GM18526 (cell line): ENCODE measurements around the gene CALY.

ENCODE experiments used
- POLR2A ChIP-seq: IDR thresholded peaks from 3 replicates; pipeline ENCODE4 v1.6.1; 2011; ENCODE audit not compliant: insufficient read length; ENCODE audit errors: extremely low read depth

The CALY gene

DNA sequence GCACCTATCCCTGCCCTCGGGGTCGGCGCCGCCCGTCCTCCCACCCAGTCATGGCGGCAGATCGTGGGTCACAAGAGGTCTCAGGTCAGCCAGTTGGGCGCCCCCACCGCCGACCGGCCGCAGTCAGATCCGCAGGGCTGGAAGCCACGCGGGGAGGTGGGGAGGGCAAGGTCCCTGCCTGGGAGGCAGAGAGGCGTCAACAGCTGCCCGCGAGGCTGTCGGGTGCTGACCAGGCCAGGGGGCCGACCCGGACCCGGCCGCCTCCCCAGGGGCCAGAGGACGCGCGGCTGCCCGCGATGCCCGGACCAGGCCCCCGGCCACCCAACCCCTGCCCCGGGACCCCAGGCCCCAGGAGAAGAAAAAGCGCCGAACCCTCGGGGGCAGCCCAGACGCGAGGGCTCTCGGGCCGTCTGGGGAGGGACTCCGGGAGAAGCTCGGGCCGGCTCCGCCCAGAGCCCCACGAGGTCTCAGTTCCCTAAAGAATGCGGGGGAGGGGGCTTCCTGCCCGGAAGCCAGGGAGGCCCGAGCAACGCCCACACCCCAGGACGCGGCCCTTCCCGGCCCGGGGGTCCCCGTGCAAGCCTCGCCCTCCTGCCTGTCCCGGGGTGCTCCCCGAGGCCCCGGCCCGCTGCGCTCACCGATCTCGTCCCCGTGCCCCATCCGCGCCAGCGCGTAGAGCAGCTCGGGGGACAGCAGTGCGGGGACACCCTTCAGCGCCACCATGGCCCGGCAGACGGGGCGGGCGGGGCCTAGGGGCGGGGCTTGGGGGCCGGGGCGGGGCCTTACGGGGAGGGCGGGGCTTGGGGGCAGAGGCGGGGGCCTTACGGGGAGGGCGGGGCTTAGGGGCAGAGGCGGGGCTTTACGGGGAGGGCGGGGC, 20.8 kb upstream of the CALY start, which contains the start of gene FUOM:
Gene FUOM (minus strand): TSS at position 735 of the 877 bp plus-strand sequence. CDS start 12 bp downstream, at position 723.
- TF ChIP-seq POLR2A: peak; percentile 65

DNA sequence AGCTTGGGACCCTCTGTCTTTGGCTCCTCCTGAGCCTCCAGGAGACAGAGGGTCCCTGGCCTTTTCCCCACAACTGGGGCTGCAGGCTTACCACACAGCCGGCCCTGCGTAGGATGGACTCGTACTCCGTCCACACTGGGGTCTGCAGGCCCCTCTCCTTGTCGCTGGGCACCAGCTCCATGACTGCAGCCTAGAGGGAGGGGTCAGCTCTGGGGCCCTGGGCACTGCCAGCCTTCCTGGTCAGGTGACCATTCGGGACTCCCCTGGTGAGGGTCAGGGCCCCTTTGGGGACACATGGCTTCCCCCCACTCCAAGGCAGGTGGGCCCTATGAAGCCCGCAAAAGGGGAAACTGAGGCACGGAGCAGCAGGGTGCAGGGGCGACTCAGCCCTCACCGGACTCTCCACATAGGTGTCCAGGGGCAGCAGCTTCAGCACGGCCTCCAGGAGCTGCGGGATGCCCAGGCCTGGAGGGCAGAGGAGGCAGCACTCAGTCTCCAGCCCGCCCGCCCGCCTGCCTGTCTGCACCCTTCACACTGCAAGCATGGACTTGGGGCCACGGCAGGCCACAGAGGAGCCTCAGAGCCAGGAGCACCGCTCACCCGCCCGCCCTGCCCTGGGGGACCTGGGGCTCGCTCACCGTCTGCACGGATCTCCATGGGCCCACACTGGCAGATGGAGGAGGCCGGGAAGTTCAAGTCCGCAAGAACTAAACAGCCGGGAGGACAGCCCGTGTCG, 20.0 kb upstream of the CALY start:
- no peak for TF ChIP-seq POLR2A

DNA sequence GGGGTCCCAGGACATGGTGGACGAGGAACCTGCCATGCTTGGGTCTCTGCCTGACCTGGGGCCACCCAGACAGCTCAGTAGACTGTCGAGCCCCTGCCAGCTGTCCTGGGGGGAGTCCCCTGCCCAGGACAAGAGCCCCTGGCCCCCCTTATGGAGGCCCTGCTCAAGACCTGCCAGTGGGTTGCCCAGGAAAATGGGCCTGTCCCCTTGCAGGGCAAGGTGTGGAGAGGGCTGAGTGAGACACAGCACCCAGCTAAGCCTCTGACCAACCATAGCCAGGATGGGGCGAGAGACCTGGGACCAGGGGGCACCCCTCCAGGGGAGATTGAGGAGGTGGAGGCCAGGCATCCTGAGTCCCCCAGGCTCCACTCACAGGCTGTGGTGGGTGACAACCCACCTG, 19.3 kb upstream of the CALY start:
- TF ChIP-seq POLR2A: no peak

DNA sequence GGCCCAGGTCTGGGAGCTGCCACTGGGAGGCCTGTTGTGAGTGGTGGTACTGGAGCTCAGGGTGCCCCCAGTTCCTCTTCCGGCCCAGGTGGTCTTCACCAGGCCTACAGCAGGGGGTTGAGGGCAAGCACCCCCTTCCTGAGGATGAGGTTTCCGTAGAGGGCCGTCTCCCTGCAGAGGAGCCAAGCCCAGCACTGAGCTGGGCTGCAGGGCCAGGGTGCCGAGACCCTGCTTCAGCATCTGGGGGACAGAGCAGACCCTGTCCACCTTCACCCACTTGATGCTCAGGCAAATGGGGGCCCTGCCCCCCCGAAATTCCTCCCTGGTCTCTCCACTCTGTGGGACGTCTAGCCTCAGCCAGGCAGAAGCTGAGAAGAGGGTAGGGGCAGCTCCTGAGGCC, 18.6 kb upstream of the CALY start:
- no peak for TF ChIP-seq POLR2A

DNA sequence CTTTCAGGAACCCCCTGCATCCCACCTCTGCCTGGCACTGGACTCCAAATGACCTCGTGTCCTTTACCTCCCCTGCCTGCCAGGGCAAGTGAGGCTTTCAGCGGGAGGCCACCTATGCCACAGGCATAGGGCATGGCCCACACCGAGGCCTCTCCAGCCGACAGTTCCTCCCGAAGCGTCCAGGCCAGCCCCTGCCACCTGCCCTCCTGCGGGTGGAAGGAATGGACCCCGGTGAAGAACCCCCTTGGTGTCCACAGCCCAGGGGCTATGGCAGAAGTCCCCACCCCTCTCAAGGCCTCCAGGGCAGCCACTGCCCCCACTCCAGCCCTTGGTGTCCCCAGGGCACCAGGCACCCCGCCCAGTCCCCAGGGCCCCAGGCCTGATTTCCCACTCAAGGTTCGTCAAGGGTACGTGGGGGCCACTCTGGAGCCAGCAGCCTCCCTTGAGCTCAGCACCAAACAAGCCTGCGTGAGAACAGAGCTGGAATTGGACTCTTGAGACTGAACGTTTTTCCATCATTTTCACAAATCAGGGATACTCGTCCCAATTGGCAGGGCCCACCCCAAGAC, 18.1 kb upstream of the CALY start:
- TF ChIP-seq POLR2A: no peak

DNA sequence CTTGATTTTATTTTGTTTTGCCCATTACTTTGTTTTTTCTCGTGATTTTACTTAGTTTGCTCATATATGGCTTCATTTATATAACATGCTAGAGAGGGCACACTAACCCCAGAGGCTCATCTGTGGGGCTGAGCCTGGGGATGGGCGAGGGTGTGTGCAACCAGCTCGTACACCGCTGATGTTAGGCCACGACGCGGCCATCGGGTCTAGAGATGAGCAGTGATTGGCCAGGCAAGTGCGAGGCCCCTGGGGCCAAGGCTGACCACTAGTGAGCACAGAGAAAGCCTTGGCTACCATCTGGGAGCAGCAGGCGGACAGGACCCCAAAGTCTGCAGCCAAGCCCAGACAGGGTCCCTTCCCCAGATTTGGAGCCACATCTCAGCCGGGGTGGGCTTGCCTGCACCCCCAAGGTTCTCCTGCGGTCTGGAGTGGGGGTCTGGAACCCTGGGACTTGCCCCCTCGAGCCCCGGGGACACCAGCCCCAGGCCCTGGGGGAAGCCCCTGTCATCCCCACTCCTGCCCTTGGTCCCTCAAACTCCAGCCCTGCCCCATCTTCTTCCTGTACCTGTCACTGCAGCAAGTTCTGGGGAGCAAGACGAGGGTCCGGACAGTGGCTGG, 17.4 kb upstream of the CALY start:
- TF ChIP-seq POLR2A: no peak

DNA sequence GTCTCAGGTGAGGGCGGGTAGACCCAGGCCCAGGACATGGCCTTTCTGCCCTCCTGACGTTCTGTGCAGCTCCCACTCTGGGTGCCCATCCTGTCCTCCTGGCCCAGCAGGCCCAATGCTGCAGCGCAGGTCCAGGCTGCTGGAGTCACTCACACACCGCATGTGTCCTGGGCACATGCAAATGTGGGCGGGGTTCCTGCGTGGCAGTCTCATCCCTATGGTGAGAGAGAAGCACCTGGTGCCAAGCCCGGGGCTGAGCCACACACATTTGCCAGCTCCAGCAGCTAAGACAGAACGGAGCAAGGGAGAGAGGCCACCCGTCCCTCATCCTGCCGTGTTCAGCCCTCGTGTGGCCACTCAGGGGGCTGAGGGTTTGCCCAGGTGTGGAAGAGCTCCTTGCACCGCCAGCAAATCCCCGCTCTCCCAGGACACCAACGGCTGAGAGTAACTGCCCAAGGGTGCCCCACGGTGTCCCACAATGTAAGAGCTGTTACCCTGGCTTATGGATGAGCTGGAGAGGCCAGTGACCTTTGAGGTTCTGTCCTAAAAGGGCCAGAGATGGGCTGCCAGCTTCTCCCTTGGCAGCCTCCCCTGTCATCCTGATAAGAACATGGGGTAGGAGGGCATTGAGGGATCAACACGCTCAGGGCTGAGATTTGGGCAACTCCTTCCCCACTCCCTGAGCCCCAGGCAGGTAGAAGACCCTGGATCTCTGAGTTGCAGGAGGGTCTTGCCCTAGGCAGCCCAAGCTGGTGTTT, 16.7 kb upstream of the CALY start:
- TF ChIP-seq POLR2A: no peak

DNA sequence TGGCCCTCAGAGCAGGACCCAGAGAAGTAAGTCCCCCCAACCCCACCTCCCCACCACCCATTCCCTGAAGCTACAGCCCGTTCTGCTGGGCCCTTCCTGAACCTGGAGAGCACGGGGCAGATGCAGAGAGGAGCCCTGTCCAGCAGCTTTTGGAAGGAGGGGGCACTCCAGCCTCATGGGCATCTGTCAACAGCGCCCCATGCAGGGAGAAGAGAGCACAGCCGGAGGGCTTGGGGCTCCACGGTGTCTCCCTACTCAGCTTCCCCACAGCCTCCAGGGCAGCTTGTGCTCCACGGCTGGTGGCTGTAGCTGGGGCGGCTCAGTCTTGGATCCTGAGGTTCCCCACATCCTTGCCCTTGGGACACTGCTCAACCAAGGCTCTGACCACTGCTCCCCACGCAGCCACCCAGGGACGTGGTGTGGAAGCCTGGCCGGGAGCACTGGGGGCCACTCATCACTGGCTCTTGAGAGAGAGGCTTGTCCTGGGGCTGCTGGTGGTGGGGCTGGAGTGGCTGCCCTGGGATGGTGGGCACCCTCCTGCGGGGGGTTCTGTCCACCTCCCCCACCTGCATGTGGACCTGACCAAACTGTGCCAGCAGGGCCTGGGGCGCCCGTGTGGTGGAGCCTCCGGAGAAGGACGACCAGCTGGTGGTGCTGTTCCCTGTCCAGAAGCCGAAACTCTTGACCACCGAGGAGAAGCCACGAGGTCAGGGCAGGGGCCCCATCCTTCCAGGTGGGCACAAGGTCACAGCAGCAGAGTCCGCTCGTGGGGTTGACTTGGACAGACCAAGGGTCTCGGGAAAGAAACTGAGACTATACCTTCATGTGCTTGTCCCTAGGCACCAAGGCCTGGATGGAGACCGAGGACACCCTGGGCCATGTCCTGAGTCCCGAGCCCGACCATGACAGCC, 15.0 kb upstream of the CALY start:
- no peak for TF ChIP-seq POLR2A

DNA sequence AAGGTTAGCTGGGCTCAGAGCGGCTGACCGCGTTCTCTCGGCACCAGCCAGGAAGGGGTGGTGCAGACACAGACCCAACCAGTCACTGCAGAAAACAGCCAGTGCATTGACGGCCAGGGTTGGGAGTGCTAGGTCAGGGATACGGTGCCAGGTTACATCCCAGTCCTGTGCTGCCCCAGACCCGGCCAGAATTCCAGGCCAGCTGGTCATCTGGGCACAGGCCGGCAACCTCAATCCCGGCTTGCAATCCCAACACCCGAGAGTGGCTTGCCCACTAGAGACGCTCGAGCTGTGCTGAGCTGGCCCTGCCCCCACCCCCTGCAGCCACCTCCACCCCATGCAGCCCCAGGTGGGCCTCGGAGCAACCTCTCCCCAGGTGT, 14.2 kb upstream of the CALY start:
- no peak for TF ChIP-seq POLR2A

DNA sequence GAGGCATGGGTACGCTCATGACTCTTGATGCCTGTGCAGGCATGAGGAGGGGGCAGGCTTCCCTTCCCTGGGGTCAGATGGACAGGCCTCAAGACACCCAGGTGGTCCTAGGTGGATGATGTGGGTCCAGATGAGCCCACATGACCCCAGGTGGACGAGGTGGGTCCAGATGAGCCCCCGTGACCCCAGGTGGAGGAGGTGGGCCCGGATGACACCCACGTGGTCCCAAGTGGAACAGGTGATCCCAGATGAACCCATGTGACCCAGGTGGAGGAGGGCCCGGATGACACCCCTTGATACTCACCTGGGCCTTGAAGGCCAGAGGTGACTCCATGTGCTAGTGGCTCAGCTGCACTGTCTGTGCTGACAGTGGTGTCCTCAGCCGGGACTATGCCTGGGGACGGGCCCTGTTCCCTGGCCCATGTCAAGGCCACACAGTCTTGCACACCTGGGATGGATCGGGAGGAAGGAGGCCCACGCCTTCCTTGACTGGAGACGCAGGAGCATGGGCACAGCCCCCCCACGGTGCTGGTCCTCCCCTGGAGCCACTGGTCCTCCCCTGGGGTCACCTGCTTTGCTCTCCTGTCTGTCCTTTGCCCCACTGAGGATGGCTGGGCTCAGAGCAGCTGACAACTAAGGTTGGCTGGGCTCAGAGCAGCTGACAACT, 13.7 kb upstream of the CALY start:
- TF ChIP-seq POLR2A: no peak

DNA sequence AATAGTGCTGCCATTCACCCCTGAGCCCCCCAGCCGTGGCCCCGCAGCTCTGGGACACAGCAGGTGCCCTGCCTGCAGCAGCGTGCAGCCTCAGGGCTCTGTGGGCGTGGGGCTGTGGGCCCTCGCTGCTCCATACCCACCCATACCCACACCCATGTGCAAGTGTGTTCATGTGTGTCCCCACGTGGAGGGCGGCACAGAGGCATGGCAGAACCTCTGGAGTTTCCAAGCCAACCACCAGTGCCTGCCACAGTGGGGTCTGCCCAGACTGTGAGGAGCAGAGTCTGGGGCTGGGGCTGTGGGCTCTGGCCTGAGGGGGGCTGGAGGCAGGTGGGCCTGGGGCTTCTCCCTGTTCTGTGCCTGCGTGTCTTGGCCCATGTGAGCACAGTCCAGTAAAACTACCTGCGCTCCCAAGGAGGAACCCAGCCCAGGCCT, 12.9 kb upstream of the CALY start:
- TF ChIP-seq POLR2A: no peak

DNA sequence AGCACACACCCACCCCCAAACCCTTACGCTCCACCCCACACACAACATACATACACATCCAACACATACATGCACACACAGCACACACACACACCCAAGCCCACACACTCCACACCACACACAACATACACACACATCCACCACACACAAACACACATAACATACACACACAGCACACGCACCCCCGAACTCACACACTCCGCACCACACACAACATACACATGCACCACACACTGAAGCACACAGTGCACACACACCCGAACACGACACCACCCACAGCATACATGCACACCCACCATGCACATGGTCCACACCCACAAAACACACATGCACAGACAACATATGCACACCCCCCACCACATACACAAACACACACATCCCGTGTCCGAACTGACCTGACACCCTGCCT, 12.5 kb upstream of the CALY start:
- TF ChIP-seq POLR2A: no peak
